GM18520 (cell line): ENCODE data around the gene ESRRB.

ENCODE experiments used
- ATAC-seq: cut with Tn5 transposase; IDR thresholded peaks from one replicate; pipeline ENCODE4 v1.9.1; 2021; ENCODE audit not compliant: unreplicated experiment

Gene ESRRB

DNA sequence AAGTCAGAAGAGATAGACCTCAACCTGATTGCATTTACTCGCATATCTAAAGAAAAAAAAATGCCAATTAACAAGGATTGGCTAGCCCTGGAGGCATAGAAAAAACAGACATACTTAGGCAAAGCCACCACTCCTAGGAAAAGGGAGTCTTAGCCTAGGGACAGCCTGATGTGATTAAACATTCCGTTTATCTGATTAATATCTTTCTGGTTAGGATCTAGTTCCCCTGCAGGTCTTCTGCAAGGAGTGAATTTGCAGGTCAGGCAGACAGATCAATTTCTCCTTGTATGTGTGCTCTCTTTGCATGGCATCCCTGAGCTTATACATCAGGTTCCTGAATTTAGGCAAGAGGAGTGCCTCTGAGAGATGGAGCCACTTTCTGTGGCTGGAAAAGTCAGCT is 70.5 kb downstream of the ESRRB start:
- ATAC-seq = no peak

DNA sequence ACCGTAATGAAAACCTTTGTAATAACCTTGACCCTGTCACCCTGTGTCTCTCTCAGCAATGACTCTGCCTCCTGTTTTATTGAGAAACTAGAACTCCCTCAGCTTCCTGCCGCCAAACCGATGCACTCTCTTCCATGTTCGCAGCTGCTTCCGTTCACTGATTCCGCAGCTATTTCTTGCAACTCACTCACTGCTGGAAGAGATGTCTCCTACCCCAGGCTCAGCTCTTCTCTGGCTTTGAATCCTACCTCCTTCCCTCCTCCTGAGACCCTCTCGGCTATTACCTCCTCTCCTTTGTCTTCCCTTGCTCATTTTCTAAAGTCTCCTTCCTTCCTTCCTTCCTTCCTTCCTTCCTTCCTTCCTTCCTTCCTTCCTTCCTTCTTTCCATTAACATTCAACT is 71.0 kb downstream of the ESRRB start:
- ATAC-seq = no peak

DNA sequence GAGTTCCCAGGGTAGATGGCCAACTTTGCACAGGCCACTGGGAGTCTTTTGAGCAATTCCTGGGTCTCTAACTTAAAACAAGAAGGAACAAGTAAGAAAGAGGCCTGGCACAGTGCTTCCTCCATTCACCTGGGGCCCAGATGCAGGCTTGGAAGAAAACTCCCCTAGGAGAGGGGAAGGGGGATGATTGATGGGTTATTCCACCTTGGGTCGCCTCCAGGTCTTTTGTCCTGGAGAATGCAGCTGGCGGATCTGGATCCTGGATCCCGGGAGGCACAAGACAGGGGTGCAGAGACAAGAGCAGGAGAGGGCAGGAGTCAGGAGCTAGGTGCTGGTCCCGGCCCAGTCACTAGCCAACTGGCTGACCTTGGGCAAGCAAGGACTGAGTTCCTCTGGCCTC is 74.5 kb downstream of the ESRRB start:
- no peak for ATAC-seq

DNA sequence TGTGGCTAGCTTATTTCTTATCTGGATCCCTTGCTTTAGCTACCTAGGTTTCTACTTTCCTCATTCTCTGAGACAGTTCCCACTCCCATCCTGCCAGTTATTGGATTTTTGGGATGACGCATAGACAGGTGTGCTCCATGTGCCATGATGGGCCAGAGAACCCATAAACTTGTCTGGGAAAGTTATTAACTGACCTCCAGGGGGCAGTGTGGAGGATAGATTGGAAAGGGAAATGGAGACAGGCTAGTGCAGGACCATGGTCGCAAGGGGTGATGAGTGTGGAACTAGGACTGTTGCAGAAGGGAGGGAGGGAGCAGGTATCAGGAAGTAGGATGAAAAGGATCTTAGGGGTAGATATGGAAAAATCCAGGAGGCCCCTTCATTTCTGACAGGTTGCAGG is 80.3 kb downstream of the ESRRB start:
- no peak for ATAC-seq

DNA sequence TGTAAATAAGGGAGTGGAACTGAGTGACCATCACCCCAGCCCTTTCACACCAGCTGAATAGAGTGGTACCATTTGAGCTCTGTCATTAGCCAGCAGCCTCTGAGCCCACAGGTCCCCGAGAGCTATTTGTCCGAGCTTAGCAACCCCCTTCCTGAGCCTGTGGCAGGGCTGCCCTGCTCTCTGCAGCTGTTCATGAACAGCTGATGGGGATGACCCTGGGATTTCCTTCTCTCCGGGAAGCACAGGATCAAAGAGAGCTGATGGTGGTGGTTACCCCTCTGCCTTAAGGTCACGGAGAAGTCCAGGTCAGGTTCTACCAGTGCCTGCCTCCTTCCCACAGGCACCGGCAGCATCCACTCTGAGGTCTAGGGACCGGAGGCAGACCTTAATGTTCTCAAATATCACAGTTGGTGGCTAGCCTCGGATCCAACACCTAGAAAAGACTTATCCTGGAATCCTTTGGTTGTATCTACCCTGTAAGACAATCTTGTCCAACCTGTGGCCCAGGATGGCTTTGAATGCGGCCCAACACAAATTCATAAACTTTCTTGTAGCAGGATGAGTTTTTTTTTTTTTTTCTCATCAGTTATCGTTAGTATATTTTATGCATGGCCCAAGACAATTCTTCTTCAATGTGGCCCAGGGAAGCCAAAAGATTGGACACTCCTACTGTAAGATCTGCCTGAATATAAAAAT is 81.1 kb downstream of the ESRRB start:
- ATAC-seq = no peak

DNA sequence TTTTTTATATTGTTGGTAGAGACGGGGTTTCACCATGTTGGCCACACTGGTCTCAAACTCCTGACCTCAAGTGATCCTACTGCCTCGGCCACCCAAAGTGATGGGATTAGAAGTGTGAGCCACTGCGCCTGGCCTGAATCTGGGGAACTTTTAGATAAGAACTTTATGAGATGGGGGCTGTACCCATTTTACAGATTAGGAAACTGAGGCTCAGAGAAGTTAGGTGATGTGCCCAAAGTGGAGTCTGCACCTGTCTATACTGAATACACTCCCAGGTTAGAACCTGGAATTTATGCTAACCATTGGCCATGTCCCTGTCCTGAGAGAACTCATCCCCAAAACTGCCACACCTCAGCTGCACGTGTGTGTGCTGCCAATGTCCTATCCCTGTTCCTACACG is 81.9 kb downstream of the ESRRB start:
- no peak for ATAC-seq

DNA sequence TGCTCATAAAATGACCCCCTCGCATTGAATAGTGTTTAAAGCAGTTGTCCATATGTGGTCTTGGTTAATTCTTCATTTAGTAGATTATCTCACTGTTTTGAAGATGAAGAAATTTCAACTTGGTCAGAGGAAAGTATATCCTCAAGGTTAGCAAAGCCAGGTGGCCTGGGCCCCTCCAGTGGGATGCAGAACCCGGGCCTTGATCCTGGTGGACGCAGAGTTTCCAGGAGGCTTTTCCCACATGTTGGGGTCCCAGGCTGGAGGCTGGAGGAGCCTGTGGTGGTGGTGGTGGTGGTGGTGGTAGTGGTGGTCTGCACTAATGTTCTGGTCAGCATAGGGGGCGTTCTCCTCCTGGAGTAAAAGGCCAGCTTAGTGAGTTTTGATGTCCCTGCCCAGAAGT is 85.9 kb downstream of the ESRRB start:
- ATAC-seq = no peak

DNA sequence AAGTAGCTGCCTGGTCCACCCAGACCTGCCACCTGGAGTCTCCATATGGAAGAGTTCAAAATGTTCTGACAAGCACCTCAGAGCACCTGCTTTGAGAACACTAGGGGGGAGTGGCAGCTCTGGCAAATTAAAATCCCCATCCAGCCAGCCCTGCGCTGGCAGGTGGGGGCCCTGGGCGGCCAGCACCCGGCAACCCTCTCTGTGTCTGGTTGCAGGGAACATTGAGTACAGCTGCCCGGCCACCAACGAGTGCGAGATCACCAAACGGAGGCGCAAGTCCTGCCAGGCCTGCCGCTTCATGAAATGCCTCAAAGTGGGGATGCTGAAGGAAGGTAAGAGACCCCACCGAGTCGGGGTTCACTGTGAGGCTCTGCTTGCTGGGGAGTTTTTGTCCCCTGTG is 86.4 kb downstream of the ESRRB start:
- no peak for ATAC-seq

DNA sequence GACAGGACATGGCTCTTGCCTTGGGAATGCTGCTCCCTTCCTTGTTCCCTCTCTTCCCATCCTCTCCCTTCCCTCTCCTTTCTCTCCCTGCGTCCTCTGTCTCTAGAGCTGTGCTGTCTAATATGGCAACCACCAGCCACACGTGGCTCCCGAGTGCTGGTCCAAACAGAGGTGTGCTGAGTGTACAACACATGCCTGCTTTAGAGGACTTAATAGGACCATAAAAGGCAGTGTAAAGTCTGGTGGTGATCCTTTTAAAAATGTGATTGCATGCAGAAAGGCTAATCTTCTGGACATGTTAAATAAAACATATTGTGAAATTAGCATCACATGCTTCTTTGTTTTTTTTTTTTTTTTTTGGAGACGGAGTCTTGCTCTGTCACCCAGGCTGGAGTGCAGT is 87.2 kb downstream of the ESRRB start:
- no peak for ATAC-seq

DNA sequence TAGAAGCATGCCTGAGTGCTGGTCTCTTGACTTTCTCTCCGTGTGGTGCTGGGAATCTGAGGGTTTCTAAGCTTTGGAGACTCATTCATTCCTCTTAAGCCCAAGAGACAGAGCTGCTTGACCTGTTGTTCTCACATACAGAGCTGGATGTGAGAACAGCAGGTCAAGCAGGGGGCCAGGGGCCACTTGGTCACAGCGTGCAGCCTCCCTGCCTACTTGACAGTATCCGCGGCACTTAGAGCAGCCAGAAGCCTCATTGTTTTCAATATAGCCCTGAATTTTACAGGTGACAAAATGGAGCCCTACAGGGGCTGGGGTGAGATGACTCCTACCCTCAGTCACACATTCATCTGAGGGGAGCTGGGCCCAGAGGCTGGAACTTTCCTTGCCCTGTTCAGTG is 88.9 kb downstream of the ESRRB start:
- ATAC-seq = no peak

DNA sequence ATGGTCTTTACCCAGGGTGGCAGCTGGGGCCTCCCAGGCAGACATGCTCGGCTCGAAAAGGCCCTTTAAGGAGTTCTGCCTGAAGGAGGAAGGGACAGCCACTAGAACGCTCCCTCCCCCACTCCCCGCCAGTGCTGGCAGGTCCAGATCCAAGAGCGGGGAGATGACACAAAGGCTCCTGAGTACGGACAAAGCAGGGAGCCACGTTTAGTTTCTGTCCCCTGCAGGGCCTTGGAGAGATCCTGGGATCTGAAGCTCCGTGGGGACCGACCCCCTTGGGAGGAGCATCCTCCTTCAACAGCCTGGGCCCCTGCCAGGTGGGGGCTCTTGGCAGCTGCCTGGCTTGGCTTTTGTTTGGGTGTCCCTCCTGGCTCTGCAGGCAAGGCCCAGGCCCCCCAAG is 89.7 kb downstream of the ESRRB start:
- ATAC-seq = no peak

DNA sequence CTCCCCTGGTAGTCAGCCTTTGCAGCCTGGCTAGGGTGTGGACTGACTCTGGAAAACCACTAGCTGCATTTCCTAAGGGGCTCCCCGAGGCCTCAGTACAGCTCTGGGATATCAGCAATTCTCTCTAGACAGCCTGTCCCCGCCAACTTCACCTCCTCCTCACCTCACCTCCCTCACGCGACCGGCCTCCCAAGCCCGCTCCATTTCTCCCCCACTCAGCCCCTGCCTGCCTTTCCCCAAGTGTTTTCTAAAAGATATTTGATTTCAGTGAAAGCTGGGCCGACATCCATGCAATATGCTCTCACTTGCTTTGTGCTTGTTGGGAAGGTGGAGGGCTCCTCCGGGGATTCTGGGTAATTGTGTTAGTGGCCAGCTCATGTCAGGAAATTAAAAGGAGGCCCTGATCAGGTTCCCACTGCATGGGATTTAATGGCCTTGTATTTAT is 91.8 kb downstream of the ESRRB start:
- ATAC-seq = no peak

DNA sequence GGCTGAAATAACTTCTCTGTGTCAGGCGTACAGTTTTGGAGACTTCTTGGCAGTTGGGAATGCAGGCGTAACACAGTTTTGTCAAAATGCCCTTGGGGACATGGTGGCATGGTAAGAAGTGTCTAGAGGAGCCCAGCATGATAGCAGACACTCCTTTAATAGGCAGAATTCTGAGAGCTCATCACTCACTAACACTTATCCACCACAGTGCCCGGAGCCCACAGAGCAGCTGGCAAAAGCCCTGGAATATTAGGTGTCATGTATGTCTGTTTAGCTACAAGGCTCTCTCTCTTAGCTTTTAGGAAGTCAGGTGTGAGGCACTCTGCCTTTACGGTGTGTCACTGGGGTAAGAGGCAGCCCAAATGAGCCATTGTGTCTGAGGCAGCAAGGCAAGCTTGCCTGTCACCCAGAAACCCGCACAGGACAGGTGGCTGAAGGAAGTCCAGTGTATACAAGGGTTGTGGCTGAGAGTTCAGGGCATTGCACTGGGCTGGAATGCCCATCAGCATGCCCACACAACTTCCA is 96.3 kb downstream of the ESRRB start:
- ATAC-seq = no peak

DNA sequence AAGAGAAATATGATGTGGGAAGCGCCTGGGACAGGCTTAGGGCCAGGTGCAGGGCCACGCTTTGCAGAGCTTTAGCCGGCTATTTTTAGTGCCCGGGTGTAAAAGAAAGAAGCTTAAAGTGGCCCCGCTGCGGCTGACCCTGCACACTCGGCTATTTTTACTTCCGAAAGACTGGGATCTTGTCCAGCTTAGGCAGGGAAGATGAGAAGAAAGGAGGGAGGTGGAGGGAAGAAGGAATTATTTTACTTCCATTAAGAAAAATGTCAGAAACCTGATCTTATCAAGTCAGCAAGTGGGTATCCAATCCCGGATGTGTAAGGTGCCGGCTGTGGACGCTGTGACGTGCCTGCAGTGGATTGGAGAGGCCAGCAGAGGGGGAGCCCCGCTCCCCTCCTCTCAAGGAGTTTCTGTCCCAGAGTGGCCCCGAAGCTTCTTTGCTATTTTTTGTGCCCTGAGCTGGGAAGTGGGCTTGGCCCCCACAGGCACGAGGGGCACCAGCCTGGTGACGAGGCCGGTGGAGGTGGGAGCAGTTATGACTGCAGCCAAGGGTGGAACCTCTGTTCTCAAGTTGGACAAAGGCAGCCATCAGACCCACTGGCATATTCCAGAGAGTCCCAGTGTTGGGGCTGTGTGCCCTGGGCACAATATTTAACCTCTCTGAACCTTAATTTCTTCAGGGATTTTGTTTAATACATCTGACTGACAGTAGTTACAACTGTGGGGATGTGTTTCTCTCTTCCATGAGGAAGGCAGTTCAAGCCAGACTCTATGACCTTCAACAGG is 97.7 kb downstream of the ESRRB start:
- ATAC-seq = no peak

DNA sequence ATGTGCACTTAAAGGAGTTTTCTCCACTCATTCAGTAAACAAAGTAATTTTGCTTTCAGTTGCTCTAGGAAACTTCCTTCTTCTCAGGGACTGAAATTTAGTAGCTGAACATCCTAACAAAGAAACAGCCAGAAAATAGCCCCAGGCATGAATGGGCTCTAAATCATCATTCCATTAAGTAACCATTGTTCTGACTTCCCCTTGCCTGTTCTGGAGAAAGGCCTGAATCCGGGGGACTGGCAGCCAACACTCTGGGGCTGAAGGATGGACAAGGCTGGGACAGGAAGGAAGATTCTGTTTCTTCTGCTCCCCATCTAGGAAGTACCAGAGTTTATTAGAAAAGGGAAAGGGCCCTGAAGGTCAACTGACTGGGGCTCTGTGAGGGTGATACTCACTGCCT is 104.5 kb downstream of the ESRRB start:
- no peak for ATAC-seq

DNA sequence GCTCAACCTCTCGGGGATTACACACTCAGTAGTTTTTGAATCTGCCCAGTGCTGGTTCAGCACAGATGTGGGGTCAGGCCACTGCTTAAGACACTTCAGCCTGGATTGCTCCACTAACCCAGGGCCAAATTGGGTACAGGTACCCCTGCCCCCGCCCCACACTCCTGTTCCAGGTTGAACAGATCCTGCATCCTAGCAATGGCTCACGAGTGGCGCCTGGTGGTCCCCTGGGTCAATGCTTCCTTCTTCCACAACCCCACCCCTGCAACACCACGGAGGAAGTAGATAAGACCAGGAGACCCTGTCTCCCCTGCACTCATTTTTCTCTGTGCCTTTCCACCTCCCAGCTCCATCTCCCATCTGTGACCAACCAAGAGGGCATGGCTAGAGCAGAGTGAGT is 108.4 kb downstream of the ESRRB start:
- ATAC-seq = no peak

DNA sequence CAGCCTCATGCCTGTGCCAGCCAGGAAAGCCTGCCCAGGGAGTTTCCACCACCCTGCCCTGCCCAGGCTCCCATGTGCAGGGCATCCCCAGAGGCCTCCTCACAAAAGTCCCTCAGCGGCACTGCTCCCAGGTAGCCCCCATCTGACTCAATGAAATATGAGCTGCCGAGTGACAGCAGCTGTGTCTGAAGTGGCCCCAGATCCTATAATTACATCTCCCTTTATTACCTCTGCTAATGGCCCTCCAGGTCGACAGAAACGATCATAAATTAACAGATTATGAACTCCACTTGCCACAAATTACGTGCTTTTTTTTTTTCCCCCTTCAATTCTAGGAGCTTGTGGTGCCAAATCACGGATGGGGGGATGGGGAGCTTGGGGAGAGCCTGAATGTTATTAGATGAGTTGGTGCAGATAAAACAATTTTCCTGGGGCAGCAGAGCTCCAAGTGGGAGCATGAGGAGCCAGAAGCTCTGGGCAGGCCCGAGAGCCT is 110.4 kb downstream of the ESRRB start:
- ATAC-seq = no peak

DNA sequence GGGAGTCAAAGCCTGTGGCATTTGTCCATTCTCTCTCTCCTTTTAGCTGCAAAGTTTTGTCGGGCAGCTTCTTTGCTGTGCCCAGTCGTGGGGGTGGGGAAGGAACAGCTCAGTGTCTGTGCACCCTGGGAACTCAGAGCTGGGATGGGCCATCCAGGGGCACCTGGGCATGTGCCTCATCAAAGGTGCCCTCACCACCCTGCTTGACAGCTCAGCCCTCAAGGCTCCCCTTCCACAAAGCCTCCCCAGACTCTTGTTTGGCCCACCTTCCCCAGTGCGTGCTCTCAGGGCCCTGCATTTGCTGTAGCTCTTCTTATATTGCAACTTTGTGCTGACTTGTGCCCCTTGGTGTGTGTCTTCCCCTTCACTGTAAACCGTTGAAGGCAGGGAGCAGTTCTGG is 112.6 kb downstream of the ESRRB start:
- ATAC-seq = no peak

DNA sequence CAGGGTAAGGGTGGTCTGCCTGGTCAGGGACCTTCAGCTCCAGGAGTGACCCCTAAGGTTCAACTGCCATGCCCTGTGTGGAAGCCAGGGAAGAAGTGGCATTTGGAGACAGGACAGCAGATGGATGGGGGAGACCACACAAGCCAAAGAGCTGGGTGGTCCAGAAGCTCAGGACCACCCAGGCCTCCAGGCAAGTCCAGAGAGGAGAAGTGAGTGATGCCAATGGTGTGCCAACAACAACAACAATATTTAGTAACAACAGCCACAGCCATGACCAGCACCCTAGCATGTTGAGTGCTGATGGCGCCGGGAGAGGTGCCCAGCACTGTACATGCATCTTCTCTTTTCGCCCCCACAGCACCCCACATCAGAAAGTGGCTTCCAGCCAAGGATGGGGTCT is 113.7 kb downstream of the ESRRB start:
- ATAC-seq = no peak

DNA sequence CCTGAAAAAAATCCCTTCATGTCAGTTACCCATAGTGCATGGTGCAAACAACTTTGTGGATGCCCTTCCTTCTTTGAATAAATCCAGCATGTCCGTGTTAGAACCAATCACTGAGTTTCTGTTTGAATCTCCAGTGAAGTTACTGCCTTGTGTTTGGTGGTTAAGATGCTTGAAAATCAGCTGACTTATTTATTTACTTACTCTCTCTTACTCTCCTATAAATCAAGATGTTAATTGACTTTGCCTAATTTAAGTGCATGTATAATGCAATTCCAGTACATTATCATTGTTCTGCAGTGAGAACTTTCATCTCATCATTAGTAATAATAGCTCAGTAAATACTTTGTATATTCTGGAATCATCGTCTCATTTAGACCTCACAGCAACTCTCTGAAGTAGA is 114.2 kb downstream of the ESRRB start:
- ATAC-seq = no peak

DNA sequence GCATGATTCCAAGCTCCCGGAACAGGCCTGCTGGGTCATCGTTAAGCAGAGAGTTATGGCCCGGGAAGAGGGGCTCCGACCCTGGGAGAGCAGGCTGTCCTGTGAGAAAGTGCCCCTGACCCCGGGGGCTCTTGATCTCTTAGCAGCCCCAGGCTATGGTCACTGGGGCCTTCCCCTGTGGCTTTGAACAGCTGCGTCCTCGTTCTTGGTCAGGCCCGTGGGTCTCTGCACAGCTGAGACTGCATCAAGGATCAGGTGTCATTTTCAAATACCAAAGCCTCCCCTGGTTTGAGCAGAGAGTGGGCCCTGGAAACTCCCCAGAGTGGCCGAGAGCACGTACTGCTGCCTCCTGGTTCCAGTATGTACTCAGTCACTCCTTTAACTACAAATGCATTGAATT is 114.8 kb downstream of the ESRRB start:
- ATAC-seq = no peak

DNA sequence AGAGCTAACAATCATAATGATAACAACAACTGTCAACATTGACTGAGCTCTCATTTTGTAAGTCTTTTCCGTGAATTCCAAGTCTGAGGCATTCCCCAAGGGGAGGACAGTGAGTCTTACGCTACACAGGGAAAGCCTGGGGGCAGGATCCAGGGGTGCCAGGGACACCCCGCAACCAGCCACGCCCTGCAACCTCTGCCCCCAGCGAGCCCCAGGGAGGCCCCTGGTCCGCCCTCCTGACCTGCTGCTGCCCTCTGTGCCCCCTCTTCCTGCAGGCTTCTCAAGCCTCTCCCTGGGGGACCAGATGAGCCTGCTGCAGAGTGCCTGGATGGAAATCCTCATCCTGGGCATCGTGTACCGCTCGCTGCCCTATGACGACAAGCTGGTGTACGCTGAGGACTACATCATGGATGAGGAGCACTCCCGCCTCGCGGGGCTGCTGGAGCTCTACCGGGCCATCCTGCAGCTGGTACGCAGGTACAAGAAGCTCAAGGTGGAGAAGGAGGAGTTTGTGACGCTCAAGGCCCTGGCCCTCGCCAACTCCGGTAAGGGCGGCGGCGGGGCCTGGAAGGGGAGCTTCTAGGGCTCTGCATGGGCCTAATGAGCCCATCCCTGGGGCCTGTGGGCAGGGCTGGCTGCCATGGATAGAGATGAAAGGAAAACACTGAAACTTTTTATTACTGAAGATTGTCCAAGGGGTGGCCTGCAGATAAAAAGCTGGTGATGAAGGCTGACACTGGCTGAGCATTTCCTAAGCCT is 115.4 kb downstream of the ESRRB start:
- no peak for ATAC-seq
